GM18502 (cell line): ENCODE data around the gene SLC6A8.
"Not testable (repeated sequence)": the region's sequence is repeated elsewhere in the genome, so short reads cannot be mapped to it uniquely, and the experiment has no call there.

ENCODE experiments used
- ATAC-seq: cut with Tn5 transposase; IDR thresholded peaks from one replicate; pipeline ENCODE4 v1.9.1; 2021; ENCODE audit warnings: mild to moderate bottlenecking; ENCODE audit not compliant: unreplicated experiment, poor library complexity

SLC6A8 gene

GRCh38 chrX:153726286-153727122 is 38.8 kb downstream of the SLC6A8 start:
- peak; percentile 56 for ATAC-seq

DNA sequence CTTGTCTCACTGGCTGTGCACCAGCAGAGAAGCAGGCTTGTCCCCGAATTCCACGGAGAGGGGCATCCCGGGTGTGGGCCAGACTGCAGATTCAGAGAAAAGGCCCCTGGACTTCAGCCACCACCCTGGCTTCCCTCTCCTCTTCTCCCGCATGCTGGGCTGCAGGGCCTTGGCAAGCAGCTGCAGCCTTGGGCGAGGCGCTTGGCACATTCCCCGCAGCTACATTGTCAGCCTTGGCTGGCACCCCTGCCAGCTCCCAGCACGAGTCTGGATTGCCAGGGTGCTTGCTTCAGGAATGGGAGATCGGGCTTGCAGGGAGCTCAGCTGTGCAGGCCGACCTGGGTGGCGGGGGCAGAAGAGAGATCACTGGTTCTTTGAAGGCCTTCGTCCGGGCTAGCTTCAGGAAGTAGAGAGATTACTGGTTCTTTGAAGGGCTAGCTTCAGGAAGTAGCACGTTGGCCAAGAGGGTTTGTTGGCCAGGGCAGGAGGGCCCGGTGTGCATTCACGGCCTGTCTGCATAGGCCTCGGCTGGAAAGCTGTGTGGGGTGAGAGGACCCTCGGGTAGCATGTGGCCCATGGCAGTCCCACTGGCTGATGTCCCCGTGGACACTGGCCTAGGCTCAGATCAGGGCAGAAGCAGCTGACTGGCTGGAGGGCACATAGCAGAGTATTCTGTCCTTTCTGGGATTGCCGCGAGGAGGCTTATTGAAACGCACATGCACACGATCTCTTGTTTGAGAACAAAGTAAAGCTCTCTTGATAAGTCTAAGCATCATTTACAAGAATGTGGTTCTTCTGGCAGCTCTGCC is 39.6 kb downstream of the SLC6A8 start:
- ATAC-seq: no peak

DNA sequence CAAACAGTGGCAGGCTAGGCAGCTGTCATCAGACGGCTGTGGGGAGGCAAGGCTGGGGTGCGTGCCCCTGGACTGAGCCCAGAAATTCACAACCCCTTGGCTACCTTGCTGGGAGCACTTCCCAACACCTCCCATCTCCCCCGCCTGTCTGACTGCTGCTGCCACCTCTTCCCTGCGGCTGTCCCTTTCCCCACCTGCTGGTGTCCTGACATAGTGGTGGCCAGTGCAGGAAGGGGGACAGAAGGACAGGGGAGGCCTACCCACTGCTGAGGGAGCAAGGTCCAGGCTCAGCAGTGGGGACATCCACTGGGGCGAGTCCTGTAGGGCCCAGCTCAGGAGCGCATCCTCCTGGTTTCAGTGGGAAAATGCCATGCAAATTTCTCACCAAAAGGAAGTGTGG is 40.4 kb downstream of the SLC6A8 start:
- no peak for ATAC-seq

DNA sequence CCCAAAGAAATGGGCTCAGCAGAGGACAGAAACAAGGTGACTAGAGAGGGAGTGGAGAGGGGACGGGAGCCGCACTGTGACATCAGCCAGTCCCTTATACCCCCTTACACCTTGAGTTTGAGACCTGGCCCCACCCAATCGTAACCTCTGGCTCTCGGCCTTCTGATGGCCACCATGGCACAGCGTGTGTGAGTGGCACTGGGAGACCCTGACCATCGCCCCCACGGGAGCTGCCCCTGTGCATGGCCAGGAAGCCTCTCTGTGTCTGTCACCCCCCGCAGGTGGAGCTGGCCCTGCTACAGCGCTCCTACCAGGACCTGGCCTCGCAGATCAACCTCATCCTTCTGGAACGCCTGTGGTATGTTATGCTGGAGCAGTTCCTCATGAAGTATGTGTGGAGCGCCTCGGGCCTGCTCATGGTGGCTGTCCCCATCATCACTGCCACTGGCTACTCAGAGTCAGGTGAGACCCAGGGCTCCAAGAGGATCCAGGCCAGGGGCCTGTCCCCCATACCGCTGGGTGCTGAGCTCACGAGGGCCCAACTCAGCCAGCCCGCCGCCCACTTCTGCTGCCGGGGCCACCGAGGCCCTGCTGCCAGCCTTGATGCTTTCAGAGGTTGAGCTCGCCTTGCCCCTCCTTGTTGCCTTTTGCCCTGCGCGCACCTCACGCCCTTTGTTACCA is 41.4 kb downstream of the SLC6A8 start:
- ATAC-seq: no peak

GRCh38 chrX:153730115-153730514 is 42.4 kb downstream of the SLC6A8 start:
- ATAC-seq: not testable (repeated sequence)

DNA sequence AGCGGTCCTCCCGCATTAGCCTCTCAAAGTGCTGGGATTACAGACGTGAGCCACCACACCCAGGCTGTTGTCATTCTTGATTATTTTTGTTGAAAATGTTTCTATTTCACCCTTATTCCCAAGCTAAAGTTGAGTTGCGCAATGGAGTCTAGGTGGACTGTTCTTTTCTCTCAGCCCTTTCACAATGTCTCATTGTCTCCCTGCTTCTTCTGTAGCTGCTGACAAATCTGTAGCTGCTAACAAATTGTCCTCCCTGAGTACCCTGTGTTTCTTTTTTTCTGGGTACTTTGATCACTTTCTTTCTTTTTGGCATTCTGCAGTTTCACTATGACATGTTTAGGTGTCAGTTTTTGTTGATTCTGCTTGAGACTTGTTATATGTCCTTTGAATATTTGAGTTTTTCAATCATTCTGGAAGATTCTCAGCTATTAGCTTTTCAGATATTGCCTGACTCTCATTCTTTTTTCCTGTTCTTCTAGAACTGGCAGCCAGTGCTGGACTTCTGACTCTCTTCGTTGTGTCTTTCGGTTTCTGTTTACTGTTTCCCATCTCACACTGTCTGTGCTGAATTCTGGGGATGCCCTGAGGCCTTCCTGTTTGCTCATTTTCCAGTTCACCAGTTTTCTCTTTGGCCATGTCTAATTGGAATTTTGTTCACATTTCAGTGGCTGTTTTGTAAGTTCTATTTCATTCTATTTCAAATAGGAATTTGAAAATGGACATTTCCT is 43.6 kb downstream of the SLC6A8 start:
- no peak for ATAC-seq

DNA sequence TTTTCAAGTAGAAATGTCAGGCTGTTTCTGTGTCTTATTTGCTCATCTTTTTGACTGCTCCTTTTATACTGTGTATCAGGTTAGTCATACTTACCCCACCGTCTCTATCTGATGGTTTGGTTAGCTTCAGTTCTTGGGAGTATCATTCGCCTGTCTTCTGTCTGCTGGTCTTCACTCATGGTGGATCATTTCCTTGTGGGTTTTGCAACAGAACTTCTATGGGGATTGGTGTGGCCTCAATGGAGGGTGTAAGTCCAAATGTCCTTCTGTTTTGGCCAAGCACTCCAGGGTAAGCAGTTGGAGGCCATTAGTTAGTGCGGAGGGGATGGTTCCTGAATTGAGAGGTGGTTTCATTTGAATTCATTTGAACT is 44.1 kb downstream of the SLC6A8 start:
- no peak for ATAC-seq

DNA sequence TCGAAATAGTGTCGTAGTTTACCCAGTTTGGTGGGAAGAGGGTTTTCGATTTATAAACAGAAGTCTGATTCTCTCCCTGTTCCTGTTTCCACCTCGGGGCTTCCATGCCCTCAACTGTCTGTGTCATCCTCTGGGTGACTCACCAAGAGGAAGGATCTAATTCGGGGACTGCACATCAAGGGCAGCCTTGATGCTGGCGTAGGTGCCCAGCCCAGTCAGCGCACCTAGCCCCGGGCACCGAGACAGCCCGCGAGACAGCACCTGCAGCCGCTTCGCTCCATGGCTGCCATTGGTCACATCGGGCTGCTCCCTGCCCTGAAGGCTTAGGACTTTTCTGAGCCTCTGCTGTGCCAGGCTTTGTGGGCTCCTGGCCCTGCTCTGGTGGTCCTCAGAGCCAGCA is 44.7 kb downstream of the SLC6A8 start:
- no peak for ATAC-seq

GRCh38 chrX:153733651-153734240 is 46.0 kb downstream of the SLC6A8 start:
- ATAC-seq: no peak

- no peak for ATAC-seq
These were observed 47.1 kb downstream of the SLC6A8 start for GRCh38 chrX:153734871-153735270.

DNA sequence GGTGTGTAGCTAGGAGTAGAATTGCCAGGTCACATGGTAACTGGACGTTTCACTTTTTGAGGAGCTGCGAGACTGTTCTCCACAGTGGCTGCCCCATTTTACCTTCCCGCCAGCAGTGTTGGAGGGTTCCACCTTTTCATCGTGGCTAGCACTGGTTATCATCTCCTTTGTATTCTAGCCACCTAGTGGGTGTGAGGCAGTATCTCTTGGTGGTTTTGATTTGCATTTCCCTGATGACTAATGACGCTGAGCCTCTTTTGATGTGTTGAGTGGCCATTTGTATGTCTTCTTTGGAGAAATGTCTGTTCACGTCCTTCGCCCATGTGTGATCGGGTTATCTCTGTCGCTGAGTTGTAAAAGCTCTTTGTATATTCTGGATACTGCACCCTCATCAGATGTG is 47.5 kb downstream of the SLC6A8 start:
- peak; percentile 46 for ATAC-seq

GRCh38 chrX:153736071-153736820 is 48.5 kb downstream of the SLC6A8 start:
- no peak for ATAC-seq

DNA sequence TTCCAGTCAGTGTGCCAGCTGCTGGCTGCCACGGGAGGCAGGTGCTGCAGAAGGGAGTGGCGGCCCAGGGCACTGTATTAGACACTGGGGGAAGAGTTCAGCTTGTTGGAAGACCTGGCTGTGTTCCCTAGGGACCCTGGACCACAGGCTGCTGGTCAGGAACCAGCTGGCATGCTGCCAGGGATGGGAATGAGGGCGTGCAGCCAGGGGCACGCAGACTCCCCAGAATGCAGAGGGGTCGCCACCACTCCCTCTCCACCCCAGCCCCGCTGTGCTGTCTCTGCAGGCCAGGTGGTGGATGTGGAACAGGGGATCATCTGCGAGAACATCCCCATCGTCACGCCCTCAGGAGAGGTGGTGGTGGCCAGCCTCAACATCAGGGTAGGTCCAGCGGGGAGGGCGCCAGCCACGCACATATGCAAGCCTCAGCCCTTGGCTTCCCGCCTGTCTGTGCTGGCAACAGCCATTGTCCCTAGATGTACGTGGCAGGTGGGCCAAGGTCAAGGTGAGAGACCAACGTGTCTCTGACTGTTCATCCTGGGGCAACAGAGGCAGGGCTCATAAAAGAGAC is 49.2 kb downstream of the SLC6A8 start:
- ATAC-seq: no peak

GRCh38 chrX:153738056-153738605 is 50.4 kb downstream of the SLC6A8 start:
- no peak for ATAC-seq

- no peak for ATAC-seq
These were observed 52.2 kb downstream of the SLC6A8 start for GRCh38 chrX:153739754-153740486.

DNA sequence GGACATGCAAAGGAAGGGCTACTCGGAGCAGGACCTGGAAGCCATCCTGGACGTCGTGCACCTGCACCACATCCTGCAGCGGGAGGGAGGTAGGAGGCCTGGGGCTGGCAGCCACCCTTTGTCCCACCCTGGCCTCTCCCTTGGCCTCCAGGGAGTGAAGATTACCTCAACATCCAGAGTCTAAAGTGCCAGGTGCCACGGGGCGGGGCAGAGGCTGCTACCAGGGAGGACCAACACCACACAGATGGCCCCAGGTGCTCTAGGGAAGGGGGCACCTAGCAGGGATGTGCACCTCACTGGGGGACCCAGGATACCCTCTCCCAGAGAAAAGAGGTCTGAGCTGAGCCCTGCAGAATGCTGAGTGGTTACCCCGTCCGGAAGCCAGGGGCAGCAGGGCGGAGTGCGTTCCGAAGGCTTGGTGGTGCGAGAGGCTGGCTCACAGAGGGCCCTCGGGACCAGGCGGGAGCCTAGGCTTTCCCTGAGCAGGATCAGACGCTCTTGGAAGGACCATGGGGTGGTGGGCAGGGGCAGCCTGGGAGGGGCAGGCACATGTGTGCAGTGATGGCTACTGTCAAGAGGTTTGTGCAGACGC is 53.0 kb downstream of the SLC6A8 start:
- no peak for ATAC-seq

GRCh38 chrX:153741446-153741845 is 53.7 kb downstream of the SLC6A8 start:
- ATAC-seq: no peak

GRCh38 chrX:153742111-153742510 is 54.4 kb downstream of the SLC6A8 start:
- not testable (repeated sequence) for ATAC-seq
